ENCODE measurements around the gene ADAM12.

DNA sequence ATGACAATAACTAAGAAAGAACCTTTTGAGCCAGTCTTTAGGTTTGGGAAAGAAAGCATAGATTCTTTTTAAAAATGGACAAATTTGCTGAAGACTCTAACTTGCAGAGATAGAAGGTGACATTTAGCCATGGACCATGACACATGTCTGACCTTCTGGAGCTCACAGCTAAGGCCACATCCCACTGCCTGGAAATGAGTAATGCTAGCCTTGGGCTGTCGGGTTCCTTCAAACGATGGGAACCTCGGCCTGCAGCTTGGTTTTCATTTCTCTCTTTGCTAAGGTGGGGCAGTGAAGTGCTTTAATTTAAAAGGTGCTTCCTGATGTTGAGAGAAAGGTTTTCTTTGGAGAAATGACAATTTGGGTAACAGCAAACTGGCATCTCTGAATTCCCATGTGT lies 268.7 kb downstream of the ADAM12 start:
- TF ChIP-seq, protein P1, sequence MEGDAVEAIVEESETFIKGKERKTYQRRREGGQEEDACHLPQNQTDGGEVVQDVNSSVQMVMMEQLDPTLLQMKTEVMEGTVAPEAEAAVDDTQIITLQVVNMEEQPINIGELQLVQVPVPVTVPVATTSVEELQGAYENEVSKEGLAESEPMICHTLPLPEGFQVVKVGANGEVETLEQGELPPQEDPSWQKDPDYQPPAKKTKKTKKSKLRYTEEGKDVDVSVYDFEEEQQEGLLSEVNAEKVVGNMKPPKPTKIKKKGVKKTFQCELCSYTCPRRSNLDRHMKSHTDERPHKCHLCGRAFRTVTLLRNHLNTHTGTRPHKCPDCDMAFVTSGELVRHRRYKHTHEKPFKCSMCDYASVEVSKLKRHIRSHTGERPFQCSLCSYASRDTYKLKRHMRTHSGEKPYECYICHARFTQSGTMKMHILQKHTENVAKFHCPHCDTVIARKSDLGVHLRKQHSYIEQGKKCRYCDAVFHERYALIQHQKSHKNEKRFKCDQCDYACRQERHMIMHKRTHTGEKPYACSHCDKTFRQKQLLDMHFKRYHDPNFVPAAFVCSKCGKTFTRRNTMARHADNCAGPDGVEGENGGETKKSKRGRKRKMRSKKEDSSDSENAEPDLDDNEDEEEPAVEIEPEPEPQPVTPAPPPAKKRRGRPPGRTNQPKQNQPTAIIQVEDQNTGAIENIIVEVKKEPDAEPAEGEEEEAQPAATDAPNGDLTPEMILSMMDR (IDR thresholded peaks at IDR 0.05; ENCODE audit: borderline replicate concordance, extremely low read depth, low read length, poor library complexity, severe bottlenecking): no peak
- no peak for TF ChIP-seq EZH2 (IDR thresholded peaks at IDR 0.05; ENCODE audit: borderline replicate concordance, low read depth, low read length, severe bottlenecking)
